Measurements from ENCODE around the gene PRXL2C.

Gene PRXL2C

GRCh38 chr9:96612105-96612965, 42.8 kb downstream of the PRXL2C start:
- DNase-seq (ENCODE audit: low read depth) = no peak

DNA sequence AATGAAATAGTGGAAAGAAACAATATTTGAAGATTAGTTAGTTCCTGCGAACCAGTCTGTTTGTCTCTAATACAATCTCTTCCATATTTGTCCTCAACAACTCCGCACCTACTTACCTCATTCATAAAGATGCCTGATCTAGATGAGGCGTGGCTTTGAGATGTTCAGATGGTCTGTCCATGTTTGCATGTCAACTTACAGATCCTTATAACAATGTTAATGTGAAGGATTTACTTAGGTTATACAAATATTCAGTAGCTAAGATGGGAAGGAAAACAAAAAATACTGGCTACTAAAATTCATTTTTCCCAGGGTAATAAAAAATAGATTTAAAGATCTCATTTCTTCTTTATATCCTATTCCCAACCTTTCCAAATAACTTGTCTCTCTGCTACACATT, 43.8 kb downstream of the PRXL2C start:
- DNase-seq (ENCODE audit: low read depth) = no peak

GRCh38 chr9:96609732-96610131, 45.4 kb downstream of the PRXL2C start:
- DNase-seq (ENCODE audit: low read depth) = no peak

GRCh38 chr9:96607971-96608370, 47.1 kb downstream of the PRXL2C start:
- DNase-seq (ENCODE audit: low read depth) = no peak

DNA sequence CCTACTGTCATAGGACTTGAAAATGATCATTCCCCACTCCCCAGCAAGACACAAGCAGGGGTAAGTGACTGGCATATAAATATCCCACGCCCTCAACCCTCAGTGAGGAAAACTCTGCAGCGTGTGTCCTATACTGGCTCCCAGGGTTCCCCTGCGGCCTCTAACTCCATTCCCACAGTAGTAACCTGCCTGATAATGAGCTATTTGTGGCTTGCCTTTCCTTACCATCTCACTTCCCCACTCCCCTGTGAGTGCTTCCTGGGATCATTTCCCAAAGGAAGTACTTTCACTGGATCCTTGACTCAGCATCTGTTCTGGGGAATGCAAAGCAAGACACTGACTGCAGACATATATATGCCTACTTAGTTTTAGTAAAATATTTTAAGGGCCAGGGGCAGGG, 49.8 kb downstream of the PRXL2C start:
- DNase-seq (ENCODE audit: low read depth) = no peak

DNA sequence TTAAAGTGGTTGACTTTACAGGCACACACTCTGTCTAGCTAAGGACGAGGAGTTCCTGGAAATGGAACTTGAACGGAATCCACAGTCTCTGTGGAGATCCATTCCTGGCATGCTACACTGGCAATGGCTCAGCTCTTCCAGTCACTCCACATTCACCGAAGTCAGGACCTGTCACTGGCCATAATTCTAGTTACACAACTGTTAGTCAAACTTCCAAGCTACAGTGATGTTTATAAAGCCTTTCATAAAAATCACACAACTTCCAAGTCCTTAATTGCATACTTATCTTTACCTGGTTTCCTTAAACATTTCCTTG, 51.2 kb downstream of the PRXL2C start:
- DNase-seq (ENCODE audit: low read depth) = no peak

DNA sequence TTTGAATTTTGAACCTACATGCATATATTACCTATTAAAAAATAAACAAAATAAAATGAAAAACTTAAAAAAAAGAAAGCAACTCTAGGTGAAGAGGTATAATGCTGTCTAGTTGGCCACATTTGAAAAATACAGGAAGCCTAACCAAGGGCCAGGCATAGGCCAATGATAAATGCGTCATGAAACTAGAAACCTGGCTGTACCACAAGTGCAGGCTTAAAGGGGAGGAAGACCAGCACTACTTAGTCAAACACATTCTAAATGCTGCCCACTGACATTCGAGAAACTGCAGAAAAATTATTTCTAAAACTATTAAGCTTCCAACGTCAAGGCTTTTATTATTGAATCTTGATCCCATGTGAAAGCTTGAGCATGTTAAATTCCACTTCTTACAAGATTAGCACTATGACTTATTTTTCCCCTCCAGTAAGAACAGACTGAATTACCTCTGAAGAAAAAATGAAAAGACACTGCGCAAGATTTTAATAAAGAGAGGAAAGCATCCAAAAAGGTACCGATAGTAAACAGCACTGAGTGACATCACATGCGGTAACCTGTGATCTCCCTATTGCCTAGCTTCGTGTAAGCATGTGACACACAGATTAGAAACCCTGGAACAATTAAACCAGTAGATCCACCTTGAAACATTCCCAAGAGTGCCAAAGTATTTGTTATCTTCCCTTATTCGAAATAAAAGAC, 51.7 kb downstream of the PRXL2C start:
- DNase-seq (ENCODE audit: low read depth) = no peak

DNA sequence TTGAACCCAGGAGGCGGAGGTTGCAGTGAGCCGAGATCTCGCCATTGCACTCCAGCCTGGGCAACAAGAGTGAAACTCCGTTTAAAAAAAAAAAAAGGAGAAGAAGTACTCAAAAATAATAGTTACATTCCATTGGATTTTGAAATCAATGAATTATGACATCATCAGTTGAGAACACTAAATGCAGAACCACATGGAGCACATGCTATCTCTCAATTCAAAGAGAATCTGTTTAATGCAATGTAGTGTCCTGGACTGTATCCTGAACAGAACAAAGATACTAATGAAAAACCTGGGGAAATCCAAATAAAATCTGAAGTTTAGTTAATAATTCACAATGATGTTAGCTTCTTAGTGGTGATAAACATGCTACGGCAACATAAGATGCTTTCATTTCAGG, 55.8 kb downstream of the PRXL2C start:
- no peak for DNase-seq (ENCODE audit: low read depth)

DNA sequence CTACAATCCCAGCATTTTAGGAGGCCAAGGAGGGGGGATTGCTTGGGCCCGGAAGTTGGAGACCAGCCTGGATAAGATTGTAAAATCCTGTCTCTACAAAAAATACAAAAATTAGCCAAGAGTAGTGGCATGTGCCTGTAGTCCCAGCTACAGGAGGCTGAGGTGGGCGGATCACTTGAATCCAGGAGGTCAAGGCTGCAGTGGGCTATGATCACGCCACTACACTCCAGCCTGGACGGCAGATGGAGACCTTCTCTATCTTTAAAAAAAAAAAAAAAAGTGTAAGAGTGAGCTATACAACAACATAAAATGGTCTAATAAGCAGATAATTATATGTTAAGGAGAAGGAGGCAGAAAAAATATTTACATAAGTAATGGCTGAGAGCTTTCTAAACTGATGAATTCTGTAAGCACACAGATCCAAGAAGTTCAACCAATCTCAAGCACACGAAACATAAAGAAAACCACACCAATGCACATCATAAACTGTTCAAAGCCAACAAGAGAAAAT, 58.5 kb downstream of the PRXL2C start:
- no peak for DNase-seq (ENCODE audit: low read depth)

All from activated T-helper 9 cell treated with anti-CD3 and anti-CD28 coated beads, Interleukin-2, amount 50 U/mL, for 16 hours (primary cell).